HG02610 (cell line): ENCODE data around the gene ATP6V0E1.
"Not testable (repeated sequence)": the region's sequence is repeated elsewhere in the genome, so short reads cannot be mapped to it uniquely, and the experiment has no call there.

Experiments used
- ATAC-seq: cut with Tn5 transposase; IDR thresholded peaks from one replicate; pipeline ENCODE4 v1.9.1; 2021; ENCODE audit warnings: mild to moderate bottlenecking, moderate library complexity; ENCODE audit not compliant: unreplicated experiment

ATP6V0E1 gene

GRCh38 chr5:173069671-173070070 lies 86.1 kb downstream of the ATP6V0E1 start:
- ATAC-seq: no peak

- ATAC-seq: no peak
These were observed 91.7 kb downstream of the ATP6V0E1 start for GRCh38 chr5:173075137-173075843.

DNA sequence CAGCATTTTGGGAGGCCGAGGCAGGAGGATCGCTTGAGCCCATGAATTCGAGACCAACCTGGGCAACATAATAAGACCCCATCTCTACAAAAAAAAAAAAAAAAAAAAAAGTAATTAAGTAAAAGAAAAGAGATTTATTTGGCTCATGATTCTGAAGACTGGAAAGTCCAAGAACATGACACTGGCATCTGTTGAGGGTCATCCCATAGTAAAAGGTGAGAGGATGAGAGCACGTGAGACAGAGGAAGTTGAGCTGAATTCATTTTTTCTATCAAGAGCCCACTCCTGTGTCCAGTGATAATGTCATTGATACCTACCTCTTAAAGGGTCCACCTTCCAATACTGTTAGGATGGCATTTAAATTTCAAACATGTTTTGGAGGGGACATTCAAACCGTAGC lies 92.4 kb downstream of the ATP6V0E1 start:
- no peak for ATAC-seq

- ATAC-seq: not testable (repeated sequence)
These were observed 92.9 kb downstream of the ATP6V0E1 start for GRCh38 chr5:173076471-173076870.

GRCh38 chr5:173078878-173079277 lies 95.3 kb downstream of the ATP6V0E1 start:
- no peak for ATAC-seq
